ENCODE data around the gene NCAM2. TPM values are rescaled to one million over a fixed set of nuclear protein-coding genes. Genes with fewer than 3 reads are reported as not detected.

Gene NCAM2
- total RNA-seq, 1 experiment from 2014 or later, result 2.4 TPM

GRCh38 chr21:21182401-21183010 is 184.3 kb downstream of the NCAM2 start:
- H3K79me2 ChIP-seq (ENCODE audit: low read length), result no peaks in the 10 kb centered on the region
- no TSS peak for BruUV-seq (replicated peaks)
- CTCF ChIA-PET, result no interaction called here

DNA sequence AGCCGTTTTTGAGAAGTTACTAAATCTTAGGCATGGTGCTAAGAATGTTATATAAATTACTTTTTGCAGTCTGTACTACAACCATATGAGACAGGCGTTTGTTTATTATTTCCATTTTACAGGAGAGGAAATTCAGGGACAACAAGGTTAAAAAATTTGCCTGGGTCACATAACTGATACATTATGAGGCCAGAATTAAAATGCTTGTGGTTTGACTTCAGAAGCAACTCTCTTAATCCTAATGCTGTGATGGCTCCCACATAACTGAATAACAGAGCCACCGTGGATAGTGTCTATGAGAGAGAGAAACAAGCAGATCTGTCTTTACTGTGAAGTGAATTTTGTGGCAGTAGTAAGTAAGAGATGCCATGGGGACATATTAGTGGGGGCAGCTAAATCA is 184.9 kb downstream of the NCAM2 start:
- Histone ChIP-seq H3K27me3 (ENCODE audit: low read length) (no peaks in the 10 kb centered on the region), H3K9ac (ENCODE audit: low read length) (no peak overlapping the region), H3K9me2 (replicated peaks; ENCODE audit: low read length) (no peaks in the 10 kb centered on the region), H3K4me1 (ENCODE audit: insufficient read depth, low read length) (no peaks in the 10 kb centered on the region), H3K36me3 (ENCODE audit: low read depth, low read length) (no peaks in the 10 kb centered on the region), H3K4me2 (ENCODE audit: low read length) (no peak overlapping the region), H3K79me2 (ENCODE audit: low read length) (no peaks in the 10 kb centered on the region), H3F3A (ENCODE audit: low read length, unreplicated experiment) (no peaks in the 10 kb centered on the region), H3K9me3 (ENCODE audit: low read length) (0 out of 2 replicates have a peak, but pooled peaks cover 4% of the 10 kb centered on the region), H3K4me3 (ENCODE audit: low read length) (no peak overlapping the region), H3K27ac (ENCODE audit: low read length) (no peak overlapping the region), H4K20me1 (ENCODE audit: low read length) (no peaks in the 10 kb centered on the region), H2AFZ (ENCODE audit: low read length) (no peak overlapping the region)
- TF ChIP-seq, protein P1, sequence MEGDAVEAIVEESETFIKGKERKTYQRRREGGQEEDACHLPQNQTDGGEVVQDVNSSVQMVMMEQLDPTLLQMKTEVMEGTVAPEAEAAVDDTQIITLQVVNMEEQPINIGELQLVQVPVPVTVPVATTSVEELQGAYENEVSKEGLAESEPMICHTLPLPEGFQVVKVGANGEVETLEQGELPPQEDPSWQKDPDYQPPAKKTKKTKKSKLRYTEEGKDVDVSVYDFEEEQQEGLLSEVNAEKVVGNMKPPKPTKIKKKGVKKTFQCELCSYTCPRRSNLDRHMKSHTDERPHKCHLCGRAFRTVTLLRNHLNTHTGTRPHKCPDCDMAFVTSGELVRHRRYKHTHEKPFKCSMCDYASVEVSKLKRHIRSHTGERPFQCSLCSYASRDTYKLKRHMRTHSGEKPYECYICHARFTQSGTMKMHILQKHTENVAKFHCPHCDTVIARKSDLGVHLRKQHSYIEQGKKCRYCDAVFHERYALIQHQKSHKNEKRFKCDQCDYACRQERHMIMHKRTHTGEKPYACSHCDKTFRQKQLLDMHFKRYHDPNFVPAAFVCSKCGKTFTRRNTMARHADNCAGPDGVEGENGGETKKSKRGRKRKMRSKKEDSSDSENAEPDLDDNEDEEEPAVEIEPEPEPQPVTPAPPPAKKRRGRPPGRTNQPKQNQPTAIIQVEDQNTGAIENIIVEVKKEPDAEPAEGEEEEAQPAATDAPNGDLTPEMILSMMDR (conservative IDR thresholded peaks at IDR 0.05; ENCODE audit: low read depth, low read length), result no peak
- no peak for TF ChIP-seq EZH2phosphoT487 (IDR thresholded peaks at IDR 0.05; ENCODE audit: borderline replicate concordance, low read length)
- TF ChIP-seq EZH2 (IDR thresholded peaks at IDR 0.05; ENCODE audit: low read length, unreplicated experiment), result no peak
- ChIA-PET CTCF (no interaction called here), POLR2A (ENCODE audit: unreplicated experiment) (no interaction called here)
- DNase-seq (no peak), ATAC-seq (no peak)
- BruUV-seq (replicated peaks), result no TSS peak
- intact Hi-C loops (cut with micrococcal nuclease), result no loop called here

More at GRCh38 chr21:21182401-21183010, 184.3 kb downstream of the NCAM2 start:
- H3K9me2 ChIP-seq (replicated peaks; ENCODE audit: low read length), result no peaks in the 10 kb centered on the region
- POLR2A ChIA-PET (ENCODE audit: unreplicated experiment), result no interaction called here
- H3K9me3 ChIP-seq (ENCODE audit: low read length), result 0 out of 2 replicates have a peak, but pooled peaks cover 4% of the 10 kb centered on the region
- intact Hi-C loops (cut with micrococcal nuclease), result no loop called here
- H4K20me1 ChIP-seq (ENCODE audit: low read length), result no peaks in the 10 kb centered on the region
- no peak overlapping the region for H3K4me2 ChIP-seq (ENCODE audit: low read length)
- H3K27me3 ChIP-seq (ENCODE audit: low read length), result no peaks in the 10 kb centered on the region
- no peak overlapping the region for H3K27ac ChIP-seq (ENCODE audit: low read length)
- H3K36me3 ChIP-seq (ENCODE audit: low read depth, low read length), result no peaks in the 10 kb centered on the region
- no peak for ATAC-seq
- no peaks in the 10 kb centered on the region for H3F3A ChIP-seq (ENCODE audit: low read length, unreplicated experiment)
- H3K4me1 ChIP-seq (ENCODE audit: insufficient read depth, low read length), result no peaks in the 10 kb centered on the region
- no peak for DNase-seq
- H3K9ac ChIP-seq (ENCODE audit: low read length), result no peak overlapping the region
- TF ChIP-seq, protein P1 (conservative IDR thresholded peaks at IDR 0.05; ENCODE audit: low read depth, low read length), result no peak
- TF ChIP-seq EZH2phosphoT487 (IDR thresholded peaks at IDR 0.05; ENCODE audit: borderline replicate concordance, low read length) (no peak), EZH2 (IDR thresholded peaks at IDR 0.05; ENCODE audit: low read length, unreplicated experiment) (no peak)
- no peak overlapping the region for H2AFZ ChIP-seq (ENCODE audit: low read length)
- H3K4me3 ChIP-seq (ENCODE audit: low read length), result no peak overlapping the region

DNA sequence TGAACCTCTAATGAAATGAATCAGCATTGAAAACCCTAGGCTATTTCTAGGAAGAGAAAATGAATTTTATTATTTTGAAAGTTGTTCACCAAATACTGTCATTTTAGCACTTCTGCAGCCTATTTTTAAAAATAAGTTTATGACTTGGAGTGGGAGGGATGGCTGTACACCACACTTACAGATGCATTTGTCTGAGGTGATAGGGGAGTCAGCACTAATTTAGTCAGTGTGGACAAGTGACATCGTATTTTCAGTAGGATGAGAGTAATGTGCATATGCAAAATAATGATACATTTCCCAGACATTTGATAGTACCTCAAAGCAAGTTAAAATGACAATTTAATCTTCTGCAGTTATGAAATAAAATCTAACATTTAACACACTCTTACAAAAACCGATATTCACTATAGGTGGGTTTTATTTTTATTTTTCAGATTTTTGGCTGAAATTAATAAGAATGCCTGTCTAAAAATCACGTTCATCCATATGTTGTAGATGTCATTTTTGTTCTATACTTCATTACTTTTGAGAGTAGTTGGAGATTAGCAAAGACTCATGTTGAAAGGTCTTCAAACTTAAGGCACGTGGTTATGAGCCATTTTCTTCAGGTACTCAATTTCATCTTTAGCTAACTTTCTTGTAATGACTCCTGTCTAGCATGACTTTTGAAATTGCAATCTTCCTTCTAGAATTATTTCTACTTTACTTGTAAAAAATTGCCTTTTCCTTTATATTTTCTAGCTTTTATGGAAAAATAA is 186.7 kb downstream of the NCAM2 start:
- Histone ChIP-seq H3K36me3 (ENCODE audit: low read depth, low read length) (no peaks in the 10 kb centered on the region), H3F3A (ENCODE audit: low read length, unreplicated experiment) (no peaks in the 10 kb centered on the region), H3K9ac (ENCODE audit: low read length) (no peak overlapping the region), H2AFZ (ENCODE audit: low read length) (no peak overlapping the region), H3K4me1 (ENCODE audit: insufficient read depth, low read length) (no peaks in the 10 kb centered on the region), H3K27me3 (ENCODE audit: low read length) (no peaks in the 10 kb centered on the region), H3K79me2 (ENCODE audit: low read length) (no peaks in the 10 kb centered on the region), H3K27ac (ENCODE audit: low read length) (no peak overlapping the region), H3K9me3 (ENCODE audit: low read length) (no peaks in the 10 kb centered on the region), H3K9me2 (replicated peaks; ENCODE audit: low read length) (no peaks in the 10 kb centered on the region), H4K20me1 (ENCODE audit: low read length) (no peaks in the 10 kb centered on the region), H3K4me3 (ENCODE audit: low read length) (no peak overlapping the region), H3K4me2 (ENCODE audit: low read length) (no peak overlapping the region)
- BruUV-seq (replicated peaks), result no TSS peak
- intact Hi-C loops (cut with micrococcal nuclease), result no loop called here
- ChIA-PET POLR2A (ENCODE audit: unreplicated experiment) (no interaction called here), CTCF (no interaction called here)
- ATAC-seq, result no peak
- TF ChIP-seq, protein P1 (conservative IDR thresholded peaks at IDR 0.05; ENCODE audit: low read depth, low read length), result no peak
- TF ChIP-seq EZH2 (IDR thresholded peaks at IDR 0.05; ENCODE audit: low read length, unreplicated experiment) (no peak), EZH2phosphoT487 (IDR thresholded peaks at IDR 0.05; ENCODE audit: borderline replicate concordance, low read length) (no peak)
- DNase-seq, result no peak

Data from PC-3 (cell line).